RWPE1 (cell line): ENCODE measurements around the gene SH3TC2.

Experiments
- CTCF ChIA-PET: fragments of 350-600 bp; sonication (Branson Sonifier 250); formaldehyde crosslinking; extraction: SDS; loops from one replicate; lab custom pipeline; 2021; lab: Yijun Ruan, JAX
- POLR2A ChIA-PET: fragments of 400-600 bp; formaldehyde crosslinking; extraction: SDS; loops from one replicate; lab custom pipeline; 2020; ENCODE audit warnings: antibody characterized with exemption; ENCODE audit not compliant: low non-redundant PET; lab: Yijun Ruan, JAX
- DNase-seq: peaks from one replicate; pipeline ENCODE4 v3.0.0; 2012; ENCODE audit warnings: low spot score
- H3K27ac ChIP-seq: fragments of 450-650 bp; 2 replicates; pipeline ENCODE4 v1.5.1; 2017
- CTCF ChIP-seq: fragments of 450-650 bp; conservative IDR thresholded peaks from 2 replicates; pipeline ENCODE4 v1.5.1; 2017; ENCODE audit warnings: low read depth, mild to moderate bottlenecking

The SH3TC2 gene

GRCh38 chr5:149001162-149001561 is 61.7 kb downstream of the SH3TC2 start:
- DNase-seq, result no peak
- no peak overlapping the region for H3K27ac ChIP-seq
- ChIA-PET CTCF (interaction anchor here (0.6 to 8.2 kb wide), 5 partner anchors 10 to 307 kb away, joined by 3 to 68 read pairs (median 7); no protein-coding TSS in a partner anchor), POLR2A (no interaction called here)
- no peak for TF ChIP-seq CTCF

GRCh38 chr5:148999741-149000140 is 63.1 kb downstream of the SH3TC2 start:
- H3K27ac ChIP-seq, result no peak overlapping the region
- no peak for TF ChIP-seq CTCF
- CTCF ChIA-PET, result interaction anchor here (0.6 to 1.5 kb wide), 4 partner anchors 11 to 260 kb away, joined by 3 to 7 read pairs (median 4); no protein-coding TSS in a partner anchor
- POLR2A ChIA-PET, result no interaction called here
- DNase-seq, result no peak

GRCh38 chr5:148998174-148998797 is 64.6 kb downstream of the SH3TC2 start:
- ChIA-PET POLR2A (no interaction called here), CTCF (interaction anchor here (0.6 to 1.5 kb wide), 10 partner anchors 22 to 268 kb away, joined by 3 to 7 read pairs (median 3); no protein-coding TSS in a partner anchor)
- H3K27ac ChIP-seq, result peak overlapping the region; percentile 20; the same call in 1 of the 2 replicates
- peak; percentile 59 for DNase-seq
- peak; percentile 70 for TF ChIP-seq CTCF

GRCh38 chr5:148996270-148996669 is 66.6 kb downstream of the SH3TC2 start:
- DNase-seq, result no peak
- TF ChIP-seq CTCF, result no peak

GRCh38 chr5:148995791-148996190 is 67.1 kb downstream of the SH3TC2 start:
- ChIA-PET CTCF (interaction anchor here (0.6 to 1.6 kb wide), 6 partner anchors 30 to 255 kb away, joined by 3 to 9 read pairs (median 4); no protein-coding TSS in a partner anchor), POLR2A (no interaction called here)
- H3K27ac ChIP-seq, result no peak overlapping the region; the same call in 1 of the 2 replicates
- TF ChIP-seq CTCF, result no peak
- DNase-seq, result no peak

More at GRCh38 chr5:148996270-148996669, 66.6 kb downstream of the SH3TC2 start:
- no peak overlapping the region; the same call in 1 of the 2 replicates for H3K27ac ChIP-seq
- CTCF ChIA-PET, result interaction anchor here (0.6 to 1.6 kb wide), 6 partner anchors 30 to 255 kb away, joined by 3 to 9 read pairs (median 4); no protein-coding TSS in a partner anchor
- POLR2A ChIA-PET, result no interaction called here

- no peak for TF ChIP-seq CTCF
- no peak overlapping the region for H3K27ac ChIP-seq
- ChIA-PET POLR2A (no interaction called here), CTCF (interaction anchor here (0.6 kb wide), 1 partner anchor 34 kb away, joined by 3 read pairs; no protein-coding TSS in a partner anchor)
- DNase-seq, result no peak
Measured at GRCh38 chr5:148993283-148993936, 69.5 kb downstream of the SH3TC2 start.
